Left lobe of liver (tissue), 2 donors: ENCODE measurements around the gene DDX1. TPM values are rescaled to one million over a fixed set of nuclear protein-coding genes. Genes with fewer than 3 reads are reported as not detected.

Source experiments
- ATAC-seq: fragments of 200-7000 bp; cut with Tn5 transposase; one replicate; pipeline ENCODE4 v1.9.1; 2020; ENCODE audit warnings: mild to moderate bottlenecking, moderate library complexity
- DNase-seq: peaks from one replicate; pipeline ENCODE4 v3.0.0-alpha.2; 2020; ENCODE audit warnings: low spot score
- total RNA-seq: library from RNA; stranded (reverse); gene quantifications from one replicate; pipeline ENCODE4 v1.2.1, GENCODE V29; 2021
- donor health status: DM: no; HTN: no; CAD: no; lungs with moderate emphysema.
- donor health status: DM: no; HTN: yes; CAD: no.

DDX1 gene
- total RNA-seq, 1 donor from 2014 or later, result 33.0 TPM

- ATAC-seq (no peak), DNase-seq (no peak)
Measured at GRCh38 chr2:15626967-15627366, 35.3 kb downstream of the DDX1 start.

GRCh38 chr2:15627817-15628684, 36.4 kb downstream of the DDX1 start:
- ATAC-seq, result no peak

GRCh38 chr2:15628899-15629855, 37.5 kb downstream of the DDX1 start:
- DNase-seq, result no peak

More at GRCh38 chr2:15627817-15628684, 36.4 kb downstream of the DDX1 start:
- no peak for DNase-seq

GRCh38 chr2:15630121-15630977, 38.7 kb downstream of the DDX1 start:
- ATAC-seq, result no peak
- no peak for DNase-seq

More at GRCh38 chr2:15628899-15629855, 37.5 kb downstream of the DDX1 start:
- ATAC-seq, result no peak

- DNase-seq (no peak), ATAC-seq (no peak)
Measured at GRCh38 chr2:15630978-15631719, 39.5 kb downstream of the DDX1 start.

GRCh38 chr2:15631883-15632282, 40.2 kb downstream of the DDX1 start:
- DNase-seq, result no peak
- ATAC-seq, result no peak

GRCh38 chr2:15633043-15633970, 41.6 kb downstream of the DDX1 start:
- DNase-seq (no peak), ATAC-seq (no peak)

- DNase-seq, result no peak
- no peak for ATAC-seq
Measured at GRCh38 chr2:15633971-15634346, 42.3 kb downstream of the DDX1 start.

- DNase-seq (no peak), ATAC-seq (peak; percentile 28)
Measured at GRCh38 chr2:15634846-15635490, 43.3 kb downstream of the DDX1 start.

GRCh38 chr2:15636972-15637785, 45.5 kb downstream of the DDX1 start:
- peak; percentile 66 for DNase-seq

GRCh38 chr2:15638720-15639119, 47.1 kb downstream of the DDX1 start:
- DNase-seq (no peak), ATAC-seq (no peak)

More at GRCh38 chr2:15636972-15637785, 45.5 kb downstream of the DDX1 start:
- ATAC-seq, result peak; percentile 88

GRCh38 chr2:15639323-15640251, 47.9 kb downstream of the DDX1 start:
- no peak for ATAC-seq
- DNase-seq, result no peak

GRCh38 chr2:15640261-15640711, 48.6 kb downstream of the DDX1 start:
- ATAC-seq (no peak), DNase-seq (no peak)

- ATAC-seq (no peak), DNase-seq (no peak)
Measured at GRCh38 chr2:15640784-15641183, 49.1 kb downstream of the DDX1 start.

- DNase-seq (no peak), ATAC-seq (peak; percentile 69)
Measured at GRCh38 chr2:15641530-15641982, 49.9 kb downstream of the DDX1 start.
